ENCODE measurements around the gene CHPF2. TPM values are rescaled to one million over a fixed set of nuclear protein-coding genes. Genes with fewer than 3 reads are reported as not detected.

Gene CHPF2
- polyA plus RNA-seq, 1 donor (not counting 4 experiments of a cell fraction or from before 2014, with no cell fraction given), result 16.2 TPM

- Histone ChIP-seq H3K27me3 (ENCODE audit: control insufficient read depth, extremely low read depth, insufficient read depth, low read length) (peaks cover 62% of the 10 kb centered on the region), H3K4me3 (ENCODE audit: control insufficient read depth in 2 of 3, extremely low read depth in 1 of 3, insufficient read depth in 2 of 3, low read depth in 1 of 3, low read length in 3 of 3) (no peak overlapping the region), H3K4me1 (ENCODE audit: control insufficient read depth, extremely low read depth, insufficient read depth, low read length) (peaks cover 4% of the 10 kb centered on the region), H2AFZ (ENCODE audit: control insufficient read depth, low read length) (no peak overlapping the region), H3K36me3 (ENCODE audit: control insufficient read depth in 2 of 2, extremely low read depth in 1 of 2, insufficient read depth in 2 of 2, low read length in 2 of 2) (no peaks in the 10 kb centered on the region), H4K20me1 (ENCODE audit: control insufficient read depth, extremely low read depth, insufficient read depth, low read length) (no peaks in the 10 kb centered on the region), H3K9ac (ENCODE audit: control insufficient read depth, extremely low read depth, insufficient read depth, low read length) (no peak overlapping the region), H3K27ac (ENCODE audit: control insufficient read depth, insufficient read depth, low read length) (no peak overlapping the region), H3K9me3 (ENCODE audit: control insufficient read depth, low read depth, low read length) (no peaks in the 10 kb centered on the region), H3K79me2 (ENCODE audit: control insufficient read depth, insufficient read depth, low read length) (no peaks in the 10 kb centered on the region), H3K4me2 (ENCODE audit: control insufficient read depth, extremely low read depth, insufficient read depth, low read depth, low read length) (no peak overlapping the region), H3K9me1 (ENCODE audit: control insufficient read depth, extremely low read depth, insufficient read depth, low read length) (no peaks in the 10 kb centered on the region)
- dilution Hi-C loops (cut with MboI; ENCODE audit: extremely low pct_ligation_motif_present, low sequenced_read_pairs), result no loop called here
- TF ChIP-seq EZH2 (IDR thresholded peaks at IDR 0.05; ENCODE audit: low read length), result no peak
- no peak for TF ChIP-seq CTCF (optimal IDR thresholded peaks at IDR 0.05 in 1 of 3, IDR thresholded peaks at IDR 0.05 in 1 of 3, conservative IDR thresholded peaks at IDR 0.05 in 1 of 3; ENCODE audit: extremely low read depth in 1 of 3, insufficient read depth in 2 of 3, low read length in 3 of 3)
- DNase-seq (ENCODE audit: low read depth, low spot score) (no peak), FAIRE-seq (no peak)
These were observed 42.1 kb downstream of the CHPF2 start for GRCh38 chr7:151274396-151274795.

- DNase-seq (ENCODE audit: low read depth, low spot score) (no peak), FAIRE-seq (no peak)
- Histone ChIP-seq H4K20me1 (ENCODE audit: control insufficient read depth, extremely low read depth, insufficient read depth, low read length) (no peaks in the 10 kb centered on the region), H2AFZ (ENCODE audit: control insufficient read depth, low read length) (no peak overlapping the region), H3K9me3 (ENCODE audit: control insufficient read depth, low read depth, low read length) (no peaks in the 10 kb centered on the region), H3K27me3 (ENCODE audit: control insufficient read depth, extremely low read depth, insufficient read depth, low read length) (peaks cover 61% of the 10 kb centered on the region), H3K4me1 (ENCODE audit: control insufficient read depth, extremely low read depth, insufficient read depth, low read length) (peaks cover 4% of the 10 kb centered on the region), H3K9me1 (ENCODE audit: control insufficient read depth, extremely low read depth, insufficient read depth, low read length) (no peaks in the 10 kb centered on the region), H3K9ac (ENCODE audit: control insufficient read depth, extremely low read depth, insufficient read depth, low read length) (no peak overlapping the region), H3K27ac (ENCODE audit: control insufficient read depth, insufficient read depth, low read length) (no peak overlapping the region), H3K4me2 (ENCODE audit: control insufficient read depth, extremely low read depth, insufficient read depth, low read depth, low read length) (no peak overlapping the region), H3K79me2 (ENCODE audit: control insufficient read depth, insufficient read depth, low read length) (no peaks in the 10 kb centered on the region), H3K4me3 (ENCODE audit: control insufficient read depth in 2 of 3, extremely low read depth in 1 of 3, insufficient read depth in 2 of 3, low read depth in 1 of 3, low read length in 3 of 3) (no peak overlapping the region), H3K36me3 (ENCODE audit: control insufficient read depth in 2 of 2, extremely low read depth in 1 of 2, insufficient read depth in 2 of 2, low read length in 2 of 2) (no peaks in the 10 kb centered on the region)
- dilution Hi-C loops (cut with MboI; ENCODE audit: extremely low pct_ligation_motif_present, low sequenced_read_pairs), result no loop called here
- TF ChIP-seq EZH2 (IDR thresholded peaks at IDR 0.05; ENCODE audit: low read length), result no peak
- no peak for TF ChIP-seq CTCF (optimal IDR thresholded peaks at IDR 0.05 in 1 of 3, IDR thresholded peaks at IDR 0.05 in 1 of 3, conservative IDR thresholded peaks at IDR 0.05 in 1 of 3; ENCODE audit: extremely low read depth in 1 of 3, insufficient read depth in 2 of 3, low read length in 3 of 3)
These were observed 42.9 kb downstream of the CHPF2 start for GRCh38 chr7:151274936-151275812.
